Dermis blood vessel endothelial cell (primary cell): ENCODE results near the gene AP1M1. TPM values are rescaled to one million over a fixed set of nuclear protein-coding genes. Genes with fewer than 3 reads are reported as not detected.

Experiments used
- total RNA-seq: library from RNA; depleted of rRNA; stranded (reverse); fragments of >200 nt; gene quantifications from 2 replicates; pipeline ENCODE4 v1.2.3, GENCODE V29; 2014

Gene AP1M1
- total RNA-seq, 1 donor from 2014 or later = 65.9 TPM

Other genes with a start within 250 kb of the AP1M1 start
- not detected in 2 replicates for gene OR10H4, start 248.9 kb upstream of the AP1M1 start, total RNA-seq
- 533 and 897 TPM in 2 replicates for gene TPM4, start 121.4 kb upstream of the AP1M1 start, total RNA-seq
- gene RAB8A, start 86.0 kb upstream of the AP1M1 start, total RNA-seq = 66.4 and 73.8 TPM in 2 replicates
- gene HSH2D, start 54.2 kb upstream of the AP1M1 start, total RNA-seq = 0.05 TPM in 1 of 2 replicates, not detected in the other
- not detected in 2 replicates for gene CIB3, start 24.4 kb upstream of the AP1M1 start, total RNA-seq
- gene FAM32A, start 12.5 kb upstream of the AP1M1 start, total RNA-seq = 144 and 166 TPM in 2 replicates
- gene KLF2, start 126.9 kb downstream of the AP1M1 start, total RNA-seq = 4.4 and 5.1 TPM in 2 replicates